T-helper 9 cell (primary cell): ENCODE measurements around the gene TACO1.

Experiments used
- DNase-seq: peaks from one replicate; pipeline ENCODE4 v3.0.0-alpha.2; 2020

The TACO1 gene

DNA sequence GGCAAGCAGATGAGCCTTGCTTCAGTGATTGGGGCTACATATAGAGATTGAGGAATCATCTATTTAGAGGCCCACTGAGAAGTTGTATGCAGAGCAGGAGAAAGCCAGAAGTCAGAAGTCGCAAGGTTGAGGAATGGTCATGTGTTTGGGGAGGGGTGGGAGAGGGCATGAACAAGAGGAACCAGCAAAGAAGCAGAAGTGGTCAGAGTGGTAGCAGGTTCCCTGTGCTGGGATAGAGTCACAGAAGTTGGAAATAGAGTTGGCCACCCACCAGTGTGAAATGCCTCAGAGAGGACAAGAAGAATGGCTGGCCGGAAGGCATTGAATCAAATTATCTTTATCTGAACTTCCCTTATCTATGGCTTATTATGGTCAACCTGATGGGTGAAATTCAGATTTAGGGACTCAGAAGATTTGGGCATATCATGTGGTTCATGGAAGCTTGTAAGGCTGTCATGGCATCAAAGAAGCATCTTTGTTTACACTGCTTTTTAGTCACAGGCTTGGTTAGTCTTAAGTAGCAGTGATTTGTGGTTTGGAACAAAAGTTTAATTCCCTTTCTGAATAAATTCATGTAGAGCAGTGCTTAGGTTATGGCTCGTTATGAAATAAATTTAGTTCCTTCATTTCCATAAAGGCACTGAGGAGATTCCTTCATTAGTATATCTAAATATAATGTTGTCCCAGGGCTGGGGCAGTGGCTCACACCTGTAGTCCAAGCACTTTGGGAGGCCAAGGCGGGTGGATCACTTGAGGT, 41.2 kb downstream of the TACO1 start:
- no peak for DNase-seq

DNA sequence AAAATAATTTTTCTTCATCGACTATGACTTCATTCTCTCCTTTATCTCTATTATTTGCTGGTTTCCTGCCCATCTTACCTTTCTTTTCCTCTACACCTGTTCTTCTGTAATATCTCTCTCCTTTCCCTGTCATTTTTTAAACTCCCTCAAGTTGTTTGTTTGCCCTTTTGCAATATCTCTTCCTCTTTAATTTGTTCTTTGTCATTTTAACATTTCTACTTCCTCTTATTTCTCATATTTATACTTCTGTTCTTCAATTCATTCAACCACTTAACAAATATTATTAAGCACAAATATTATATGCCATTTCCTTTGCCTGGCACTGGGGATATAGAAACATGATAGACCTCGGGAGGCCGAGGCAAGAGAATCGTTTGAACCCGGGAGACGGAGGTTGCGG, 44.2 kb downstream of the TACO1 start:
- DNase-seq: no peak

DNA sequence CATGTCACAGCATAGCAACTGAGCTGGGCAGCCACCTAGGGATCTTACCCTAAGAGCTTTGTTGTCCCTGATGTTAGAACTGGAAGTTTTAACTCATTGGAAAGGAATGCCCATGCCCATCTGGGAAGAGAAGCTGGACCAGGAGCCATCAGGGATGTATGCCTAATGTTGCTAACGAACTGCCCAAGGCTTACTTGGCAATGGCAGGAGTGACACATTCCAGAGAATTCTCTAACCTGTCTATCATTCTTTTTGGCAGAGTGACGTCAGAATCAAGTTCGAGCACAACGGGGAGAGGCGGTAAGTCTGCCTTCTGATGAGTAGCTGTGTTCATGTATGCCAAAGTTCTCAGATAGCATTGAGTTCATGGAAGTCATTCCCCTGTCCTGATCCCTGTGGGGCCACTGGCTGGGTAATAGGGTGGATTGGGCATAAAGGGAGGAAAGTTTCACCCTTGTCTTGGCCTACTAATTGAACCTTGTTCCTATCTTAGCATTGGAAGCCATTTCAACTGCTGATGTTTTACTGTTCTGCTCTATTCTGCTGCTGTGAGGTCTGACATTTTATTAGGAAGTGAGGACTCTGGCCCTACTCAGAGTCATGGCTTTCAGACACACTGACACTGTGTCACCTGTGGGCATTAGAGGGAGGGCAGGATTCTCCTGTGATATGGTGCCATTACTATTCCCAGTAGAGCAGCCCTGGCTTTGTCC, 45.2 kb downstream of the TACO1 start:
- no peak for DNase-seq

DNA sequence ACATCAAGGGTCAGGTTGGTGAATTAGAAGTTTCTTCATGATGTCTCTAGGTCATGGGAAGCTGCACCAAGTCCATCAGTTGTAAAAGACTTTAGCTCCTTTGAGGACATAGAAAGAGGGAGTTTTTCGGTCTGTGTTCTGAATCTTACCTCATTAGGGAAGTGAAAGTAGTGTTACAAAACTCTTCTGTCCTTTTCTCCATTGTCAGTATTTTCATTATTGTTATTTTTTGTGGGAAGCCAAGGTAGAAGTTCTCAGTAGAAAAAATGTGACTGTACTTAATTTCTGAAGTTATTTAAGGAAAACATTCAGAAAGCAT, 45.8 kb downstream of the TACO1 start:
- DNase-seq: no peak

DNA sequence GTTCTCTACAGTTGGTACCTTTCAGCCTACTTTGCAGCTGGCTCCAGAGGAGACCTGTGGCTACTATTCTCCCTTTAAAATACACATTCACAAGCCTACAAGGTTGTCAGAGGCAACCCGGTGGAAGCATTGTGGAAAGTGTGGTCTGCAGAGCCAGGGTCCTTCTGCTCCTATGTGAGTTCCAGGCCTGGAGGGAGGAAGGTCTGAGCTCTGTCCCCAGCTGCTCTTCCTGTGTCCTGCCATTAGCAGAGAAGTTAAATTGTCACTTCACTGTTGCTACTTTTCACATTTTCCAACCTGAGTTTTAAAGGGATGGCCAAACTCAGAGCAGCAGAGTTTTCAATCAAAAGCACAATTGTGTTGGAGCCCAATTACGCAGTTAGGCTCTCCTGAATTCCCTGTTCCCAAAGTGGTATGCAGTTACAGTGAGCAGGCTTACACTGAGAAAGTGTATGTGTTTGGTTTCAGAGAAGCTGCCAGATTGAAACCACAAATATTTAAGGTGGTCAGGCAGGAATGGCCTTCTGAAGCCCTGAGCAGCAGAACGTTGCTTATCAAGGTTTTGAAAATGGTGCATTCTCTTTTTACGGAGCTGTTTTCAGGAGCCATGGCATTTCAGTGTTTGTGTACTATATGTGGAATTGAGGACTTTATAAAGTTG, 46.5 kb downstream of the TACO1 start:
- DNase-seq: no peak

DNA sequence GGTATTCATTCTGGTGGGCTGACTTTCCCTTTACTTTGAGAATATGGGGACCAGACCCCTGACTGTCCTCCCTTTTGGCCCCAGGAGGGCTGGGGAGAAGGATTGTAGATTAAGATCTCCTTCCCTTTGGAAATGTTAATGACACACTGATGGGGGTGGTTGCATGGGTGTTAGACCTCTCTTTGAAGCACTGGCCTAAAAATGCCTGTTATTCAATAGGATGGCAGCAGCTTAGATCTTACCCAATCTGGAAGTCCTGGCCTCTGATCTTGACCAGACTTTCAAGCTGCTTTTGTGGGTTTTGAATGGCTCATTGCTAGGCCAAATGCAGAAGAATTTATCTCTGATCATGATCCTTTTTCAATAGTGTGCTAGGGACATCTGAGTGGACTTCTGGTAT, 47.2 kb downstream of the TACO1 start:
- no peak for DNase-seq

DNA sequence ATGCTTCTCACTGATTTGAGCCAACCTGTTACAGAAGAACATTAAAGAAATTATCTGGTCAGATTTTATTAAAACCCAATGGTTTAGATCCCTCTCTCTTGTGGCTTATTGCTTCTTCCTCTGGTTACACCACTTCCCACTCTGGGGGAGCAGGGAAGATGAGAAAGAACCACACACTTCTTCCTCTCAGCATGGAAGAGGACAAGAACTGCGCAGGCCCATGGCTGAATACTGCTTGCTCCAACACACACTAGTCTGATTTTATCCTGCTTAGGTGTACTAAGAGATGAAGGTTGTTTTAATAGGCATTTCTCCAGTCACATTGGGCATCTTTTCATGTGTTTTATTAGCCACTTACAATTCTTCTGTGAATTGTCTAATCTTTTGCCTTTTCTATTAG, 49.1 kb downstream of the TACO1 start:
- no peak for DNase-seq

DNA sequence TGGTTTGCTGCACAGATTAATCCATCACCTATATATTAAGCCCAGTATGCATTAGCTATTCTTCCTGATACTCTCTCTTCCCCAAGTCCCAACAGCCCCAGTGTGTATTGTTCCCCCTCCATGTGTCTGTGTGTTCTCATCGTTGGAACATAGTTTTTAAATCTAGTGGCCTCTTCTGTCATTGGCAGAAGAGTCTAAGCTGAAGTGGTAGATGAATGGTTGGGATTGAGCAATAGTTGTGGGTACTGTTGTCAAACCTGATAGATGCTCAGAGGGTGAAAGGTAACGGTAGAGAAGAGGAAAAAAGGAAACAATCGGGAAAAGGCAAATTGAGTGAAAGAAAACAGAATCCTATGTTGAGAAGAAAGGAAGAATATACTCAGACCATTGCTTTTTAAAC, 51.4 kb downstream of the TACO1 start:
- DNase-seq: no peak

DNA sequence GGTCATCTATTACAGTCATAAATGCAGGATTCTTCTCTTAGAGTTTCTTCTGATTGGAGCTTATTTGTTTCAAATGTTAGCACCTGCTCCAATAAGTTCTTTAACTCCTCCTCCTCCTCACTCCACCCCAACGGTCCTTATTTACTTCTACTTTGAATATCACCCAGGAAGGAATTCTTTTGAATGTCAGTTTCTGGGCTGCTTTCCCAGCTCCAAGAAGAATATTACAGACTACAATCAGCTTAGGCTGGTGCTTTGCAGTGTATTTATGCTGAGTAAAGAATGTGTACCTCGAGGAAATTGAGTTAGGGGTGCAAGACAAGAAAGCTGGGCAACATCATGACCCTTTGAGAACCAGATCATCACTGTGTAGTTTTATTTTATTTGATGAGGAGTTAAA, 52.4 kb downstream of the TACO1 start:
- no peak for DNase-seq

DNA sequence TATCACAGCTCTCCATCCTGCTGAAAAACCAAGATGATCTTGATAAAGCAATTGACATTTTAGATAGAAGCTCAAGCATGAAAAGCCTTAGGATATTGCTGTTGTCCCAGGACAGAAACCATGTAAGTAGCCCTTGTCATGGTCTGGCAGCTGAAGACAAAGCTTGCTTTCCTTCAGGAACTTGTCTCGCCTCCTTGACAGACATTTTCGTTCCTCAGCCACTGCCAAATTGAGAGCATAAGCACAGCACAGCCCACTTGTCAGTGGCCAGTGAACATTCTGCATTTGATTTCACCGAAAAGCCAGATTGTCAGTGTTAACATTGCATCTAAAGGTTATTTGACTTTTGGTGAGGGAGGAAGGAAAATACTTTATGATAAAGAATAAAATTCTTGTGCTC, 57.1 kb downstream of the TACO1 start:
- DNase-seq: no peak
